B cell (primary cell): ENCODE measurements around the gene OR6S1. TPM values are rescaled to one million over a fixed set of nuclear protein-coding genes. Genes with fewer than 3 reads are reported as not detected.

ENCODE experiments used
- ATAC-seq: fragments of 200-7000 bp; cut with Tn5 transposase; one replicate; pipeline ENCODE4 v1.10.0; 2021; ENCODE audit warnings: low read depth, mild to moderate bottlenecking, moderate number of reproducible peaks, moderate library complexity
- CTCF ChIA-PET: fragments of 350-600 bp; sonication (Branson Sonifier 250); formaldehyde crosslinking; loops from one replicate; lab custom pipeline; 2021; ENCODE audit warnings: antibody characterized with exemption, inconsistent platforms; lab: Charles Lee
- POLR2A ChIA-PET: fragments of 350-600 bp; sonication (Branson Sonifier 250); formaldehyde crosslinking; loops from one replicate; lab custom pipeline; 2021; ENCODE audit warnings: antibody characterized with exemption; lab: Charles Lee
- DNase-seq: peaks from one replicate; pipeline ENCODE4 v3.0.0; 2013
- H2AFZ ChIP-seq: 2 replicates; pipeline ENCODE4 v1.6.1; 2012; ENCODE audit warnings: mild to moderate bottlenecking, low read depth, low read length; ENCODE audit not compliant: insufficient read depth, poor library complexity, severe bottlenecking
- H3K27ac ChIP-seq, 2 donors: 1 replicate in 1 of 2; 2 replicates in 1 of 2; pipeline ENCODE4 v1.5.1; 2012 to 2013; ENCODE audit warnings: low read length in 2 of 2, mild to moderate bottlenecking in 2 of 2, moderate library complexity in 1 of 2
- H3K27me3 ChIP-seq, 4 experiments: fragments of 200-600 bp in 1 of 4; sonication (generic) in 1 of 4; replicated peaks in 1 of 4; 1 replicate in 2 of 4; 2 replicates in 2 of 4; pipeline versions ENCODE4 v1.6.1 to v1.7.0; 2013 to 2016; ENCODE audit warnings: low read length in 3 of 4, mild to moderate bottlenecking in 2 of 4, mixed read lengths in 1 of 4, moderate library complexity in 1 of 4; ENCODE audit not compliant: insufficient read depth in 4 of 4, control insufficient read depth in 3 of 4; ENCODE audit errors: control extremely low read depth in 1 of 4
- H3K36me3 ChIP-seq, 2 experiments: replicated peaks in 1 of 2; 1 replicate in 1 of 2; 2 replicates in 1 of 2; pipeline versions ENCODE4 v1.6.1 to v1.7.1; 2013; ENCODE audit warnings: low read length in 1 of 2; ENCODE audit not compliant: insufficient read depth in 2 of 2, control insufficient read depth in 1 of 2; ENCODE audit errors: control extremely low read depth in 1 of 2, extremely low read depth in 1 of 2
- H3K4me1 ChIP-seq, 2 donors: fragments of 200-600 bp in 1 of 2; sonication (generic) in 1 of 2; 1 replicate in 1 of 2; 2 replicates in 1 of 2; pipeline versions ENCODE4 v1.5.1 to v1.6.1; 2013 to 2017; ENCODE audit warnings: low read length in 2 of 2; ENCODE audit not compliant: control insufficient read depth in 2 of 2, insufficient read depth in 2 of 2
- H3K4me2 ChIP-seq: replicated peaks from 2 replicates; pipeline ENCODE3; 2012; ENCODE audit warnings: mild to moderate bottlenecking, low read depth, low read length; ENCODE audit not compliant: poor library complexity, severe bottlenecking
- H3K4me3 ChIP-seq, 5 experiments: fragments of 200-600 bp in 1 of 5; sonication (generic) in 1 of 5; 1 replicate in 3 of 5; 2 replicates in 2 of 5; pipeline versions ENCODE4 v1.5.1 to v1.7.0; 2011 to 2016; ENCODE audit warnings: low read length in 4 of 5, mild to moderate bottlenecking in 4 of 5, low read depth in 2 of 5, control low read depth in 1 of 5, moderate library complexity in 1 of 5; ENCODE audit not compliant: insufficient read depth in 1 of 5; ENCODE audit errors: control extremely low read depth in 1 of 5, extremely low read depth in 1 of 5
- H3K79me2 ChIP-seq: fragments of 200-600 bp; sonication (generic); one replicate; pipeline ENCODE4 v1.6.0; 2016; ENCODE audit warnings: low read length; ENCODE audit not compliant: control insufficient read depth, insufficient read depth
- H3K9ac ChIP-seq: fragments of 200-600 bp; sonication (generic); 2 replicates; pipeline ENCODE4 v1.6.1; 2017; ENCODE audit warnings: mild to moderate bottlenecking, low read length, moderate library complexity
- H3K9me3 ChIP-seq, 3 donors: one replicate each; pipeline versions ENCODE4 v1.6.1 to v1.7.1; 2013; ENCODE audit warnings: low read length in 2 of 3; ENCODE audit not compliant: control insufficient read depth in 2 of 3, insufficient read depth in 1 of 3; ENCODE audit errors: control extremely low read depth in 1 of 3
- H4K20me1 ChIP-seq: 2 replicates; pipeline ENCODE4 v1.6.0; 2012; ENCODE audit warnings: mild to moderate bottlenecking, low read length; ENCODE audit not compliant: insufficient read depth, control insufficient read depth, poor library complexity, severe bottlenecking
- H3K27ac Mint-ChIP-seq: one replicate; pipeline ENCODE4 v1.8.0; 2021; ENCODE audit warnings: mixed read lengths
- H3K27me3 Mint-ChIP-seq: one replicate; pipeline ENCODE4 v1.8.0; 2021; ENCODE audit warnings: mixed read lengths
- H3K4me1 Mint-ChIP-seq: one replicate; pipeline ENCODE4 v1.8.0; 2021; ENCODE audit warnings: mixed read lengths
- H3K4me3 Mint-ChIP-seq: one replicate; pipeline ENCODE4 v1.8.0; 2021; ENCODE audit warnings: mixed read lengths
- H3K9me3 Mint-ChIP-seq: one replicate; pipeline ENCODE4 v1.8.0; 2022; ENCODE audit warnings: mixed read lengths; ENCODE audit not compliant: insufficient read depth
- EZH2 ChIP-seq: IDR thresholded peaks from 2 replicates; pipeline ENCODE4 v1.6.1; 2012; ENCODE audit warnings: borderline replicate concordance, low read depth, mild to moderate bottlenecking, moderate library complexity, low read length; ENCODE audit not compliant: insufficient read depth, poor library complexity, severe bottlenecking
- WGBS: methylation state at CpG from one replicate; pipeline ENCODE4 v1.1.5; 2013; ENCODE audit warnings: missing lambda C conversion rate; ENCODE audit not compliant: insufficient coverage; 5-methylcytosine and 5-hydroxymethylcytosine counted together
- intact Hi-C: fragments of 100-400 bp; cut with micrococcal nuclease; formaldehyde crosslinking; loops from one replicate; pipeline ENCODE4 v1.10.0; 2022
- polyA plus RNA-seq: library from polyadenylated mRNA; depleted of rRNA; stranded (reverse); fragments of >200 nt; gene quantifications from 2 replicates; pipeline ENCODE4 v1.2.3, GENCODE V29; 2012
- total RNA-seq, 2 donors: library from RNA; stranded (reverse); fragments of 120-200 nt in 1 of 2; gene quantifications; 1 replicate in 1 of 2; 2 replicates in 1 of 2; pipeline versions ENCODE4 v1.2.3 to v1.2.4, GENCODE V29; 2013 to 2022
- TF ChIP-seq, protein P1 (sequence below): fragments of 200-600 bp; IDR thresholded peaks from one replicate; pipeline ENCODE4 v1.8.0; 2022; ENCODE audit warnings: antibody characterized with exemption, mild to moderate bottlenecking

Gene OR6S1
- total and polyA plus RNA-seq, 2 donors (not counting 1 experiment from before 2014, with no cell fraction given) = 0.16 TPM; not detected in 1

- ATAC-seq = no peak
- Mint-ChIP-seq H3K4me3 (no peak overlapping the region), H3K27me3 (no peaks in the 10 kb centered on the region), H3K4me1 (peaks cover 28% of the 10 kb centered on the region), H3K9me3 (no peaks in the 10 kb centered on the region), H3K27ac (no peak overlapping the region)
- no peak for TF ChIP-seq EZH2
- TF ChIP-seq, protein P1, sequence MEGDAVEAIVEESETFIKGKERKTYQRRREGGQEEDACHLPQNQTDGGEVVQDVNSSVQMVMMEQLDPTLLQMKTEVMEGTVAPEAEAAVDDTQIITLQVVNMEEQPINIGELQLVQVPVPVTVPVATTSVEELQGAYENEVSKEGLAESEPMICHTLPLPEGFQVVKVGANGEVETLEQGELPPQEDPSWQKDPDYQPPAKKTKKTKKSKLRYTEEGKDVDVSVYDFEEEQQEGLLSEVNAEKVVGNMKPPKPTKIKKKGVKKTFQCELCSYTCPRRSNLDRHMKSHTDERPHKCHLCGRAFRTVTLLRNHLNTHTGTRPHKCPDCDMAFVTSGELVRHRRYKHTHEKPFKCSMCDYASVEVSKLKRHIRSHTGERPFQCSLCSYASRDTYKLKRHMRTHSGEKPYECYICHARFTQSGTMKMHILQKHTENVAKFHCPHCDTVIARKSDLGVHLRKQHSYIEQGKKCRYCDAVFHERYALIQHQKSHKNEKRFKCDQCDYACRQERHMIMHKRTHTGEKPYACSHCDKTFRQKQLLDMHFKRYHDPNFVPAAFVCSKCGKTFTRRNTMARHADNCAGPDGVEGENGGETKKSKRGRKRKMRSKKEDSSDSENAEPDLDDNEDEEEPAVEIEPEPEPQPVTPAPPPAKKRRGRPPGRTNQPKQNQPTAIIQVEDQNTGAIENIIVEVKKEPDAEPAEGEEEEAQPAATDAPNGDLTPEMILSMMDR = no peak
- 100% methylated on average over 1 of the region's 2 CpGs for WGBS
- H3K9ac ChIP-seq = no peak overlapping the region
- peaks cover 24 to 27% of the 10 kb centered on the region in 2 donors for H3K4me1 ChIP-seq
- H3K27me3 ChIP-seq = no peaks in the 10 kb centered on the region
- H3K9me3 ChIP-seq = no peaks in the 10 kb centered on the region
- ChIA-PET CTCF (interaction anchor here (0.9 to 2.8 kb wide), 4 partner anchors 10 to 295 kb away, joined by 3 to 17 read pairs (median 5); no protein-coding TSS in a partner anchor), POLR2A (no interaction called here)
- H3K27ac ChIP-seq = no peak overlapping the region
- H2AFZ ChIP-seq = no peak overlapping the region
- H4K20me1 ChIP-seq = no peaks in the 10 kb centered on the region
- no peak overlapping the region for H3K4me3 ChIP-seq
- H3K4me2 ChIP-seq = no peak overlapping the region
- peaks cover 6% of the 10 kb centered on the region for H3K79me2 ChIP-seq
- intact Hi-C loops = no loop called here
- DNase-seq = no peak
- H3K36me3 ChIP-seq = no peaks in the 10 kb centered on the region
These were observed 34.2 kb upstream of the OR6S1 start for GRCh38 chr14:20675669-20676068.

DNA sequence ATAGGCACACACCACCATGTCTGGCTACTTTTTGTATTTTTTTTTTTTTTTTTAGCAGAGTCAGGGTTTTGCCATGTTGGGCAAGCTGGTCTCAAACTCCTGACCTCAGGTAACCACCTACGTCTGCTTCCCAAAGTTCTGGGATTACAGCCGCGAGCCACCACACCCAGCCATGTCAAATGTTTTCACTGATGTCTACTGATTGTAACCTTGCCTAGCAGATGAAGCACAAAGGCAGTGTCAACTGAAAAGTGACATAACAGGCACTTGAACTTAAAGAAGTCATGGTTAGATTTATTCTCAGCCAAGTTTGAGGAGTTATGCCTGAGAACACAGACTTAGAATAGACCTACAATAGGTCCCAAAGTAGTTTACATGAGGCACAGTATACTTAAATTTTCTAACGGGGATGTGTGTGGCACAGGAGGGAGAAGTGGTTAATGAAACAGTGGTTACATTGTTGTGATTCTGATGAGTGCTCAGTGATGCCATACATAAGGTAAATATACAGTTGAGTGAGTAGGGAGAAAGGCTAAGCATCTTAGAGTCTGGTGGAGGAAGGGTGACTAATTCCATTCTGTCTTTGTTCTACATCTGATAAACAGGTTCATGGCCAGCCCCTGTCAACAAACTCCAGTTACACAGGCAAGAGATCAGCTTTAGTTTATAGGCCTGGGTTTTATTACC, 30.2 kb upstream of the OR6S1 start:
- intact Hi-C loops = no loop called here
- H3K4me1 Mint-ChIP-seq = peaks cover 46% of the 10 kb centered on the region
- H3K9me3 Mint-ChIP-seq = no peaks in the 10 kb centered on the region
- Histone ChIP-seq H3K27ac (no peak overlapping the region), H3K36me3 (no peaks in the 10 kb centered on the region), H2AFZ (no peak overlapping the region), H3K79me2 (peaks cover 6% of the 10 kb centered on the region), H3K9ac (no peak overlapping the region), H3K4me2 (no peak overlapping the region), H3K9me3 (peaks cover 0 to 4% (median 0%) of the 10 kb centered on the region in 3 donors), H3K27me3 (no peaks in the 10 kb centered on the region), H3K4me3 (no peak overlapping the region), H3K4me1 (peaks cover 36 to 39% of the 10 kb centered on the region in 2 donors), H4K20me1 (no peaks in the 10 kb centered on the region)
- ATAC-seq (peak; percentile 28), DNase-seq (no peak)
- no peaks in the 10 kb centered on the region for H3K27me3 Mint-ChIP-seq
- ChIA-PET CTCF (interaction anchor here (1.2 to 8.4 kb wide), 4 partner anchors 9 to 299 kb away, joined by 3 to 104 read pairs (median 4); partner anchors contain the start of gene RNASE4), POLR2A (no interaction called here)
- H3K27ac Mint-ChIP-seq = peak overlapping the region; percentile 59
- 100% methylated on average over 3 of the region's 4 CpGs for WGBS
- no peak for TF ChIP-seq EZH2
- TF ChIP-seq, protein P1 = no peak
- H3K4me3 Mint-ChIP-seq = peak overlapping the region; percentile 2
